C4-2B (cell line): ENCODE results near the gene IDUA.

Experiments
- CTCF ChIP-seq: fragments of 450-650 bp; conservative IDR thresholded peaks from 2 replicates; pipeline ENCODE4 v1.5.1; 2017; ENCODE audit warnings: mild to moderate bottlenecking
- ZFX ChIP-seq: fragments of 450-650 bp; IDR thresholded peaks from 2 replicates; pipeline ENCODE4 v1.6.1; 2017

- TF ChIP-seq CTCF (no peak), ZFX (no peak)
These were observed 16.6 kb upstream of the IDUA start for GRCh38 chr4:970046-970745.
